Activated CD4-positive, alpha-beta memory T cell treated with anti-CD3 and anti-CD28 coated beads for 36 hours (primary cell): ENCODE data around the gene PLPP4. TPM values are rescaled to one million over a fixed set of nuclear protein-coding genes. Genes with fewer than 3 reads are reported as not detected.
A peak's percentile ranks its signal among the peaks of the same experiment; 100 is the strongest.
"Not testable (repeated sequence)": the region's sequence is repeated elsewhere in the genome, so short reads cannot be mapped to it uniquely, and the experiment has no call there.

Source experiments
- CTCF ChIA-PET: fragments of 350-600 bp; sonication (Branson Sonifier 250); formaldehyde crosslinking; loops from one replicate; lab custom pipeline; 2021; ENCODE audit warnings: antibody characterized with exemption, inconsistent platforms; lab: Charles Lee
- POLR2A ChIA-PET: fragments of 350-600 bp; sonication (Branson Sonifier 250); formaldehyde crosslinking; loops from one replicate; lab custom pipeline; 2021; ENCODE audit warnings: antibody characterized with exemption; lab: Charles Lee
- DNase-seq: peaks from one replicate; pipeline ENCODE4 v3.0.0-alpha.2; 2020
- H3K27ac Mint-ChIP-seq: one replicate; pipeline ENCODE4 v1.8.0; 2021; ENCODE audit warnings: mixed read lengths
- H3K27me3 Mint-ChIP-seq: one replicate; pipeline ENCODE4 v1.8.0; 2021; ENCODE audit warnings: mixed read lengths
- H3K36me3 Mint-ChIP-seq: one replicate; pipeline ENCODE4 v1.8.0; 2021; ENCODE audit warnings: mixed read lengths
- H3K4me1 Mint-ChIP-seq: one replicate; pipeline ENCODE4 v1.8.0; 2021; ENCODE audit warnings: low read depth, mixed read lengths
- H3K4me3 Mint-ChIP-seq: one replicate; pipeline ENCODE4 v1.8.0; 2021; ENCODE audit warnings: mild to moderate bottlenecking, mixed read lengths
- H3K9me3 Mint-ChIP-seq: one replicate; pipeline ENCODE4 v1.8.0; 2021; ENCODE audit warnings: mixed read lengths
- intact Hi-C: fragments of 100-400 bp; cut with micrococcal nuclease; formaldehyde crosslinking; loops from one replicate; pipeline ENCODE4 v1.15.1; 2023
- total RNA-seq, 2 experiments: library from RNA; stranded (reverse); gene quantifications; one replicate each; pipeline ENCODE4 v1.2.3, GENCODE V29; 2021

The PLPP4 gene
- total RNA-seq, 2 experiments from 2014 or later = not detected

- Mint-ChIP-seq H3K36me3 (no peaks in the 10 kb centered on the region), H3K27me3 (no peaks in the 10 kb centered on the region), H3K4me3 (no peak overlapping the region), H3K9me3 (no peaks in the 10 kb centered on the region), H3K4me1 (no peaks in the 10 kb centered on the region), H3K27ac (no peak overlapping the region)
- POLR2A ChIA-PET = no interaction called here
- no peak for DNase-seq
- intact Hi-C loops = no loop called here
- CTCF ChIA-PET = no interaction called here
Observed at GRCh38 chr10:120499883-120500282, 42.9 kb downstream of the PLPP4 start.

- no peak for DNase-seq
- CTCF ChIA-PET = no interaction called here
- Mint-ChIP-seq H3K4me3 (no peak overlapping the region), H3K9me3 (no peaks in the 10 kb centered on the region), H3K27me3 (no peaks in the 10 kb centered on the region), H3K36me3 (no peaks in the 10 kb centered on the region), H3K4me1 (no peaks in the 10 kb centered on the region), H3K27ac (no peak overlapping the region)
- intact Hi-C loops = no loop called here
- POLR2A ChIA-PET = no interaction called here
Observed at GRCh38 chr10:120503689-120504088, 46.7 kb downstream of the PLPP4 start.

- POLR2A ChIA-PET, intact Hi-C loops, H3K27me3 Mint-ChIP-seq, H3K9me3 Mint-ChIP-seq, DNase-seq, H3K4me1 Mint-ChIP-seq, H3K4me3 Mint-ChIP-seq, H3K36me3 Mint-ChIP-seq, CTCF ChIA-PET, H3K27ac Mint-ChIP-seq: not testable (repeated sequence)
Observed at GRCh38 chr10:120504227-120504626, 47.2 kb downstream of the PLPP4 start.

- no peak overlapping the region for H3K4me3 Mint-ChIP-seq
- H3K4me1 Mint-ChIP-seq = no peaks in the 10 kb centered on the region
- intact Hi-C loops = no loop called here
- H3K36me3 Mint-ChIP-seq = no peaks in the 10 kb centered on the region
- ChIA-PET CTCF (no interaction called here), POLR2A (no interaction called here)
- H3K9me3 Mint-ChIP-seq = no peaks in the 10 kb centered on the region
- no peak for DNase-seq
- H3K27ac Mint-ChIP-seq = no peak overlapping the region
- H3K27me3 Mint-ChIP-seq = no peaks in the 10 kb centered on the region
Observed at GRCh38 chr10:120505056-120505455, 48.0 kb downstream of the PLPP4 start.

- no peak for DNase-seq
- no peaks in the 10 kb centered on the region for H3K36me3 Mint-ChIP-seq
- ChIA-PET CTCF (no interaction called here), POLR2A (no interaction called here)
- H3K27me3 Mint-ChIP-seq = no peaks in the 10 kb centered on the region
- H3K9me3 Mint-ChIP-seq = no peaks in the 10 kb centered on the region
- H3K4me1 Mint-ChIP-seq = no peaks in the 10 kb centered on the region
- no peak overlapping the region for H3K27ac Mint-ChIP-seq
- intact Hi-C loops = no loop called here
- no peak overlapping the region for H3K4me3 Mint-ChIP-seq
Observed at GRCh38 chr10:120505866-120506265, 48.8 kb downstream of the PLPP4 start.

- DNase-seq = no peak
Observed at GRCh38 chr10:120506674-120507073, 49.6 kb downstream of the PLPP4 start.

GRCh38 chr10:120507175-120507574 lies 50.1 kb downstream of the PLPP4 start:
- no peaks in the 10 kb centered on the region for H3K4me1 Mint-ChIP-seq
- no peak overlapping the region for H3K27ac Mint-ChIP-seq
- DNase-seq = no peak
- intact Hi-C loops = no loop called here
- ChIA-PET CTCF (no interaction called here), POLR2A (no interaction called here)
- no peaks in the 10 kb centered on the region for H3K9me3 Mint-ChIP-seq
- H3K36me3 Mint-ChIP-seq = no peaks in the 10 kb centered on the region
- H3K27me3 Mint-ChIP-seq = no peaks in the 10 kb centered on the region
- no peak overlapping the region for H3K4me3 Mint-ChIP-seq

More at GRCh38 chr10:120506674-120507073, 49.6 kb downstream of the PLPP4 start:
- H3K9me3 Mint-ChIP-seq = no peaks in the 10 kb centered on the region
- H3K4me1 Mint-ChIP-seq = no peaks in the 10 kb centered on the region
- intact Hi-C loops = no loop called here
- H3K4me3 Mint-ChIP-seq = no peak overlapping the region
- no peak overlapping the region for H3K27ac Mint-ChIP-seq
- no peaks in the 10 kb centered on the region for H3K27me3 Mint-ChIP-seq
- ChIA-PET POLR2A (no interaction called here), CTCF (no interaction called here)
- no peaks in the 10 kb centered on the region for H3K36me3 Mint-ChIP-seq

- no peak for DNase-seq
- Mint-ChIP-seq H3K4me1 (no peaks in the 10 kb centered on the region), H3K27ac (no peak overlapping the region), H3K9me3 (no peaks in the 10 kb centered on the region), H3K36me3 (no peaks in the 10 kb centered on the region), H3K27me3 (no peaks in the 10 kb centered on the region), H3K4me3 (no peak overlapping the region)
- intact Hi-C loops = no loop called here
- POLR2A ChIA-PET = no interaction called here
- CTCF ChIA-PET = no interaction called here
Observed at GRCh38 chr10:120507651-120508050, 50.6 kb downstream of the PLPP4 start.

- Mint-ChIP-seq H3K4me1 (no peaks in the 10 kb centered on the region), H3K4me3 (no peak overlapping the region), H3K36me3 (no peaks in the 10 kb centered on the region), H3K27me3 (no peaks in the 10 kb centered on the region), H3K27ac (no peak overlapping the region), H3K9me3 (no peaks in the 10 kb centered on the region)
- ChIA-PET CTCF (no interaction called here), POLR2A (no interaction called here)
- intact Hi-C loops = no loop called here
- peak; percentile 20 for DNase-seq
Observed at GRCh38 chr10:120508393-120508792, 51.4 kb downstream of the PLPP4 start.

GRCh38 chr10:120508966-120509365 lies 51.9 kb downstream of the PLPP4 start:
- no peak for DNase-seq
- Mint-ChIP-seq H3K4me3 (no peak overlapping the region), H3K27me3 (no peaks in the 10 kb centered on the region), H3K9me3 (no peaks in the 10 kb centered on the region), H3K27ac (no peak overlapping the region), H3K36me3 (no peaks in the 10 kb centered on the region), H3K4me1 (no peaks in the 10 kb centered on the region)
- intact Hi-C loops = no loop called here
- CTCF ChIA-PET = no interaction called here
- POLR2A ChIA-PET = no interaction called here

- intact Hi-C loops = no loop called here
- POLR2A ChIA-PET = no interaction called here
- H3K4me1 Mint-ChIP-seq = no peaks in the 10 kb centered on the region
- no peaks in the 10 kb centered on the region for H3K36me3 Mint-ChIP-seq
- CTCF ChIA-PET = no interaction called here
- H3K9me3 Mint-ChIP-seq = no peaks in the 10 kb centered on the region
- no peak overlapping the region for H3K4me3 Mint-ChIP-seq
- no peak overlapping the region for H3K27ac Mint-ChIP-seq
- no peaks in the 10 kb centered on the region for H3K27me3 Mint-ChIP-seq
- no peak for DNase-seq
Observed at GRCh38 chr10:120511165-120511564, 54.1 kb downstream of the PLPP4 start.

GRCh38 chr10:120513307-120513796 lies 56.3 kb downstream of the PLPP4 start:
- CTCF ChIA-PET = no interaction called here
- Mint-ChIP-seq H3K27me3 (no peaks in the 10 kb centered on the region), H3K4me3 (no peak overlapping the region), H3K36me3 (no peaks in the 10 kb centered on the region), H3K9me3 (no peaks in the 10 kb centered on the region), H3K27ac (no peak overlapping the region), H3K4me1 (no peaks in the 10 kb centered on the region)
- DNase-seq = no peak
- intact Hi-C loops = no loop called here
- POLR2A ChIA-PET = no interaction called here

- intact Hi-C loops = no loop called here
- Mint-ChIP-seq H3K4me3 (no peak overlapping the region), H3K4me1 (no peaks in the 10 kb centered on the region), H3K27me3 (no peaks in the 10 kb centered on the region), H3K9me3 (no peaks in the 10 kb centered on the region), H3K27ac (no peak overlapping the region), H3K36me3 (no peaks in the 10 kb centered on the region)
- ChIA-PET POLR2A (no interaction called here), CTCF (no interaction called here)
- peak; percentile 23 for DNase-seq
Observed at GRCh38 chr10:120514035-120514620, 57.1 kb downstream of the PLPP4 start.
